Activated CD8-positive, alpha-beta memory T cell treated with anti-CD3 and anti-CD28 coated beads for 24 hours (primary cell): ENCODE data around the gene PSMB1.
"Not testable (repeated sequence)": the region's sequence is repeated elsewhere in the genome, so short reads cannot be mapped to it uniquely, and the experiment has no call there.

ENCODE experiments used
- DNase-seq: peaks from one replicate; pipeline ENCODE4 v3.0.0-alpha.2; 2020

The PSMB1 gene

GRCh38 chr6:170502268-170502667 is 50.8 kb downstream of the PSMB1 start:
- DNase-seq = not testable (repeated sequence)

- DNase-seq = no peak
Measured at GRCh38 chr6:170500955-170501590, 52.0 kb downstream of the PSMB1 start.

- DNase-seq = no peak
Measured at GRCh38 chr6:170497841-170498301, 55.2 kb downstream of the PSMB1 start.

- DNase-seq = no peak
Measured at GRCh38 chr6:170493354-170493753, 59.8 kb downstream of the PSMB1 start.

- no peak for DNase-seq
Measured at GRCh38 chr6:170490259-170490658, 62.8 kb downstream of the PSMB1 start.

- no peak for DNase-seq
Measured at GRCh38 chr6:170489836-170490235, 63.3 kb downstream of the PSMB1 start.

GRCh38 chr6:170487707-170488329 is 65.3 kb downstream of the PSMB1 start:
- no peak for DNase-seq

GRCh38 chr6:170485159-170485558 is 67.9 kb downstream of the PSMB1 start:
- DNase-seq = no peak
